ENCODE results near the gene ERAS. TPM values are rescaled to one million over a fixed set of nuclear protein-coding genes. Genes with fewer than 3 reads are reported as not detected.

Gene ERAS
- total and polyA plus RNA-seq, 3 donors from 2014 or later: 0.76 to 2.0 (median 1.4) TPM

- intact Hi-C loops (cut with DNase I; ENCODE audit: low total_unique reads): no loop called here
- Histone ChIP-seq H3K36me3 (ENCODE audit: low read depth, missing control alignments) (no peaks in the 10 kb centered on the region), H3K27ac (no peak overlapping the region), H3K27me3 (no peaks in the 10 kb centered on the region), H3K4me1 (no peaks in the 10 kb centered on the region), H3K9me3 (no peaks in the 10 kb centered on the region), H3K4me3 (no peak overlapping the region)
- 63 to 82% methylated on average over 2 of the region's 2 CpGs for WGBS, 2 donors
- no peak for TF ChIP-seq CTCF (IDR thresholded peaks at IDR 0.05)
- no peak for TF ChIP-seq POLR2A (IDR thresholded peaks at IDR 0.05)
- no peak for DNase-seq
Measured at GRCh38 chrX:48782216-48782615, 44.1 kb upstream of the ERAS start.

- Histone ChIP-seq H3K4me3 (no peak overlapping the region), H3K36me3 (ENCODE audit: low read depth, missing control alignments) (no peaks in the 10 kb centered on the region), H3K9me3 (no peaks in the 10 kb centered on the region), H3K27me3 (no peaks in the 10 kb centered on the region), H3K4me1 (no peaks in the 10 kb centered on the region), H3K27ac (no peak overlapping the region)
- TF ChIP-seq CTCF (IDR thresholded peaks at IDR 0.05) (no peak), POLR2A (IDR thresholded peaks at IDR 0.05) (no peak)
- WGBS, 2 donors: 71% methylated on average over 11 of the region's 13 CpGs; no CpG with 5 or more reads in 1 of the 2 donors
- intact Hi-C loops (cut with DNase I; ENCODE audit: low total_unique reads): no loop called here
- no peak for DNase-seq
Measured at GRCh38 chrX:48782795-48783194, 43.5 kb upstream of the ERAS start.

- Histone ChIP-seq H3K9me3 (no peaks in the 10 kb centered on the region), H3K27ac (no peak overlapping the region), H3K36me3 (ENCODE audit: low read depth, missing control alignments) (no peaks in the 10 kb centered on the region), H3K4me3 (no peak overlapping the region), H3K4me1 (no peaks in the 10 kb centered on the region), H3K27me3 (no peaks in the 10 kb centered on the region)
- no peak for TF ChIP-seq CTCF (IDR thresholded peaks at IDR 0.05)
- no peak for TF ChIP-seq POLR2A (IDR thresholded peaks at IDR 0.05)
- 64 to 79% methylated on average over 2 to 3 of the region's 3 CpGs for WGBS, 2 donors
- intact Hi-C loops (cut with DNase I; ENCODE audit: low total_unique reads): no loop called here
- no peak for DNase-seq
Measured at GRCh38 chrX:48784726-48785125, 41.6 kb upstream of the ERAS start.

GRCh38 chrX:48785186-48785539 is 41.1 kb upstream of the ERAS start:
- 86 to 88% methylated on average over 1 of the region's 1 CpG for WGBS, 2 donors
- Histone ChIP-seq H3K27ac (no peak overlapping the region), H3K4me1 (no peaks in the 10 kb centered on the region), H3K27me3 (no peaks in the 10 kb centered on the region), H3K4me3 (no peak overlapping the region), H3K9me3 (no peaks in the 10 kb centered on the region), H3K36me3 (ENCODE audit: low read depth, missing control alignments) (no peaks in the 10 kb centered on the region)
- TF ChIP-seq POLR2A (IDR thresholded peaks at IDR 0.05) (no peak), CTCF (IDR thresholded peaks at IDR 0.05) (no peak)
- intact Hi-C loops (cut with DNase I; ENCODE audit: low total_unique reads): no loop called here
- no peak for DNase-seq

DNA sequence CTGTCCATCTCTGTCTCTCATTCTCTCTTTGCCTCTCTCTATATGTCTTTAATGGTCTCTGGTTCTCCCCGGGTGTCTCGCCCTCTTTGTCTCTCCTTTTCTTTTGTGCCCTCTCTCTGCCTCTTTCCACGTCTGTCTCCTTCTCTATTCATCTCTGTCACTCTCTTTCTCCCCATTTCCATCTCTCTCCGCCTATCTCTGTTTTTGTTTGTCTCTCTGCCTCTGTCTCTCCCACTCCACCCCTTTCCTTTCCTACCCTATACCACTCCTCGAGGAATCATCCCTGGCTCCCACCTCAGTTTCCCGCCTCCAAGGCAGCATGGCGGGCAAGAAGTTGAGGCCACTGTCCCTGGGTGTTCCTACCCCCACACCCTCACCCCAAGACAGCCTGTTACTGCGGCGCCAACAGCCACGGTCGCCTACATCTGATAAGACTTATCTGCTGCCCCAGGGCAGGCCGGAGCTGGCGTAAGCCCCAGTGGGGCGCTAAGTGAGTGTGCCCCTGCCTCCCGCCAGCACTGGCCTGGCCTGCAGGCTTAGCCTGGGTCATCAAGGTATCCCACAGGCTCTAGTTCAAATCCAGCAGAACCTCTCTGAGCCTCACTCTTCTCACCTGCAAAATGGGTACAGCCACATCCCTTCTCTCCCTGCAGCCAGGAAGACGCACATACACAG is 40.6 kb upstream of the ERAS start:
- Histone ChIP-seq H3K9me3 (no peaks in the 10 kb centered on the region), H3K27me3 (no peaks in the 10 kb centered on the region), H3K4me1 (no peaks in the 10 kb centered on the region), H3K4me3 (no peak overlapping the region), H3K27ac (no peak overlapping the region), H3K36me3 (ENCODE audit: low read depth, missing control alignments) (no peaks in the 10 kb centered on the region)
- WGBS, 2 donors: 82 to 91% methylated on average over 8 to 16 of the region's 16 CpGs
- intact Hi-C loops (cut with DNase I; ENCODE audit: low total_unique reads): no loop called here
- no peak for TF ChIP-seq CTCF (IDR thresholded peaks at IDR 0.05)
- TF ChIP-seq POLR2A (IDR thresholded peaks at IDR 0.05): no peak
- no peak for DNase-seq
